GM06990 (cell line): ENCODE measurements around the gene NEDD4L.

Experiments
- DNase-seq: peaks from one replicate; pipeline ENCODE4 v3.0.0-alpha.2; 2011; ENCODE audit not compliant: insufficient read length; ENCODE audit errors: extremely low read depth
- H3K27me3 ChIP-seq: replicated peaks from 2 replicates; pipeline ENCODE4 v1.6.0; 2011; ENCODE audit warnings: low read length; ENCODE audit not compliant: control insufficient read depth, insufficient read depth
- H3K36me3 ChIP-seq: 2 replicates; pipeline ENCODE4 v1.5.1; 2011; ENCODE audit warnings: low read length; ENCODE audit not compliant: control insufficient read depth, insufficient read depth
- H3K4me3 ChIP-seq: replicated peaks from 2 replicates; pipeline ENCODE4 v1.5.1; 2011; ENCODE audit warnings: low read depth, mild to moderate bottlenecking, control low read depth, low read length
- CTCF ChIP-seq: IDR thresholded peaks from 2 replicates; pipeline ENCODE4 v1.5.1; 2011; ENCODE audit warnings: low read length, control low read depth, mild to moderate bottlenecking, inconsistent platforms; ENCODE audit not compliant: insufficient read depth, poor library complexity, severe bottlenecking

NEDD4L gene

GRCh38 chr18:58087928-58088690, 44.1 kb downstream of the NEDD4L start:
- DNase-seq: no peak
- no peaks in the 10 kb centered on the region for H3K36me3 ChIP-seq
- no peak overlapping the region for H3K4me3 ChIP-seq
- TF ChIP-seq CTCF: no peak
- H3K27me3 ChIP-seq: no peaks in the 10 kb centered on the region

- Histone ChIP-seq H3K27me3 (no peaks in the 10 kb centered on the region), H3K36me3 (no peaks in the 10 kb centered on the region), H3K4me3 (no peak overlapping the region)
- TF ChIP-seq CTCF: no peak
- no peak for DNase-seq
These were observed 44.7 kb downstream of the NEDD4L start for GRCh38 chr18:58088691-58089065.

- H3K4me3 ChIP-seq: no peak overlapping the region
- peak; percentile 49 for DNase-seq
- TF ChIP-seq CTCF: no peak
These were observed 47.1 kb downstream of the NEDD4L start for GRCh38 chr18:58091099-58091611.

GRCh38 chr18:58093311-58093803, 49.3 kb downstream of the NEDD4L start:
- no peak overlapping the region for H3K4me3 ChIP-seq

More at GRCh38 chr18:58091099-58091611, 47.1 kb downstream of the NEDD4L start:
- Histone ChIP-seq H3K36me3 (no peaks in the 10 kb centered on the region), H3K27me3 (no peaks in the 10 kb centered on the region)

GRCh38 chr18:58095222-58095621, 51.2 kb downstream of the NEDD4L start:
- no peak for DNase-seq
- Histone ChIP-seq H3K4me3 (no peak overlapping the region), H3K27me3 (no peaks in the 10 kb centered on the region), H3K36me3 (no peaks in the 10 kb centered on the region)
- TF ChIP-seq CTCF: no peak

More at GRCh38 chr18:58093311-58093803, 49.3 kb downstream of the NEDD4L start:
- no peaks in the 10 kb centered on the region for H3K27me3 ChIP-seq
- TF ChIP-seq CTCF: no peak
- no peaks in the 10 kb centered on the region for H3K36me3 ChIP-seq
- DNase-seq: no peak
